NCI-H146 treated with DMSO at 0.1 percent for 48 hours (cell line): ENCODE data around the gene ARID4B.
"Not testable (repeated sequence)": the region's sequence is repeated elsewhere in the genome, so short reads cannot be mapped to it uniquely, and the experiment has no call there.

Source experiments
- DNase-seq: peaks from one replicate; lab custom pipeline; 2025; ENCODE audit not compliant: unreplicated experiment; lab: John Stamatoyannopoulos, UW

ARID4B gene

DNA sequence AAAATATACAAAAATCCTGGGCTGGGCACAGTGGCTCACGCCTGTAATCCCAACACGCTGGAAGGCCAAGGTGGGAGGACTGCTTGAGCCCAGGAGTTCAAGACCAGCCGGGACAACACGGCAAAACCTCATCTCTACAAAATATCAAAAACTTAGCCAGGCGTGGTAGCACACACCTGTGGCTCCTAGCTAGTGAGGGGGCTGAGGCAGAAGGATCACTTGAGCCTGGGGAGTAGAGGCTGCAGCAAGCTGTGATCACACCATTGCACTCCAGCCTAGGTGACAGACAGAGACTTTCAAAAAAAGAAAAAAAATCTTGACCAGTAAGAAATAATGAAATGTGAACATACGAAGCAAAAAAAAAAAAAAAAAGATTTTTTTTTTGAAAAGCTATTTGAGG, 52.1 kb downstream of the ARID4B start:
- no peak for DNase-seq

DNA sequence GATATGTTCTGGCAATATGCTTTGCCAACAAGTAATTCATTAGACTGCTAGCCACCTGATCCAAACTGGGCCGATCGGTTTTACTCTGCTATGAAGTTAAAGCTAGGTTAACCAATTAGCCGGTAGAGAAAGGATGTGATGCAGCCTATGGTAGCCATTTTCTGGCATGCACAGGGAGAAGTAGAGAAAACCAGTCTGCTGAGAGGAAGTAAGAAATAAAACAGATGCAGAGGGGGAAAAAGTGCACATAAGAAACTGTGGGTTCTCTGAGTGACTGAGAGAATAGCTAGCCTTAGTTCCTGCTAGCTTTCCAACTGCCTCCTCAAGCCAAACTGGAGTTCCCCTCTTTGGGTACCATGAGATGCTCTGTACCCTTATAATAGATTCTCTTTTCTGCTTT, 52.8 kb downstream of the ARID4B start:
- no peak for DNase-seq

DNA sequence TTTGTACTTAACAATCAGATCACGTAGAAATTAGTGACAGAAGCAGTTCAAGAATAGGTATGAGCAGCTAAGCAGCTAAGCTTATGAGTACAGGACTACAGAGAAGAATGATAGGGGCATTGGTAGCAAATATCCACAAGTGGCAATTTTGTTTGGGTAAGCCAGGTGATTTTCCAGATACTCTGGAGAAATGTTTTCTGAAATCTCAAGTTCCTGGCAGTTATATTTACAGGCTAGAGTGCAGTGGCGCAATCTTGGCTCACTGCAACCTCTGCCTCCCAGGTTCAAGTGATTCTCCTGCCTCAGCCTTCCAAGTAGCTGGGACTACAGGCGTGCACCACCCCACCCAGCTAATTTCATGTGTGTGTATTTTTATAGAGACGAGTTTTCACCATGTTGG, 55.1 kb downstream of the ARID4B start:
- DNase-seq, result no peak

DNA sequence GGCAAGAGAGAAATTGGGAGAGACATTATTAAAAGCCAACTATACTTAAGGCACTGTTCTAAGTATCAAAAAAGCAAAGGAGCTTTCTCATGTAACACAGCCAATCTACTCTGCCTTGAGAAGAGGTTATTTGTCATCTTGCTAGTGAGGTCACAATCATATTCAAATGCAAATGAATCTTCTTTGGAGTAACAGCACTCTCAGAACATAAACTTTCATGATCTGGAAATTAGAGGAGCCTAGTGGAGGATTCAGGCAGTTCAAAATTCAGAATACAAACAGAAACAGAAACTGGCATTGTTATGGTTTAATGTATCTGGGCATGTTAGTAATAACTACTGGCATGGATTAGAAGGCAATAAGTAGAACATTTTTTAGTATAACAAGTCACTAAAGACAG, 57.4 kb downstream of the ARID4B start:
- no peak for DNase-seq

DNA sequence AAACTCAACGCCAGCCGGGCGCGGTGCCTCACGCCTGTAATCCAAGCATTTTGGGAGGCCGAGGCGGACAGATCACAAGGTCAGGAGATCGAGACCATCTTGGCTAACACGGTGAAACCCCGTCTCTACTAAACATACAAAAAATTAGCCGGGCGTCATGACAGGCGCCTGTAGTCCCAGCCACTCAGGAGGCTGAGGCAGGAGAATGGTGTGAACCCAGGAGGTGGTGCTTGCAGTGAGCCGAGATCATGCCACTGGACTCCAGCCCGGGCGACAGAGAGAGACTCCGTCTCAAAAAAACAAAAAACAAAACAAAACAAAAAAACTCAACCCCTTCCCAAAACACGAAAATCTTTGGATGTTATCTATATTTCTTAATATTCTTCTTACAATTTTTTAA, 58.0 kb downstream of the ARID4B start:
- DNase-seq, result not testable (repeated sequence)

DNA sequence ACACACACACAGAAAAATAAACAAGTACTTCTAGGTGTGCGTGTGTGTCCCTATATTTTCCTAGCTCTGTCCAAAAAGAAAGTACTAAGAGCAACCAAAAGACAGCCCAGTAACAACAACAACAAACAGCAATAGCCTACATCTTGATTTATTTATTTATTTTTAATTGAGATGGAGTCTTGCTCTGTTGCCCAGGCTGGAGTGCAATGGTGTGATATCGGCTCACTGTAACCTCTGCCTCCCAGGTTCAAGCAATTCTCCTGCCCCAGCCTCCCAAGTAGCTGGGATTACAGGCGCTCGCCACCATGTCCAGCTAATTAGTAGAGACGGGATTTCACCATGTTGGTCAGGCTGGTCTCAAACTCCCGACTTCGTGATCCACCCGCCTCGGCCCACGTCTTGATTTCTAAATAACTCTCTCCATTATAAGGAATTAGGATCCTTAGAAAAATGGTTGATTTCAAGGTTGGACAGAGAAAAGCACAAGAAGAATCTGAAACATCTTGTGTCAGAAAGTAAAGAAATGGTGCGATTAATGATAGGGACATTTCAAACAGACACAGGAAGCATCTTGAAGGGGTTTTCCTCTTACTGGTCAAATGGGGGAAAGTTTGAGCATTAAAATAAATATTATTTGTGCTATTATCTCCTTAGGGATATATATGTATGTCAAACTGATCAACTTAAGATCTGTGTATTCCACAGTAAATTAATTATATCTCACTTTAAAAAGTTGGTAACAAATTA, 59.4 kb downstream of the ARID4B start:
- DNase-seq, result no peak

DNA sequence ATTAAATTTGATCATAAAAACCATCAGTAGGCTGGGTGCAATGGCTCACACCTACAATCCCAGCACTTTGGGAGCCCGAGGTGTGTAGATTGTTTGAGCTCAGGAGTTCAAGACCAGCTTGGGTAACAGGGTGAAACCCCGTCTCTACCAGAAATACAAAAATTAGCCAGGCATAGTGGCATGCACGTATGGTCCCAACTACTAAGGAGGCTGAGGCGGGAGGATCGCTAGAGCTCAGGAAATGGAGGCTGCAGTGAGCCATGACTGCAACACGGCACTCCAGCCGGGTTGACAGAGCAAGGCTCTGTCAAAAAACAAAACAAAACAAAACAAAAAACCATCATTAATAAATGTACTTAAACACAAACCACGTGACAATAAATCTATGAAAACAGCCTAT, 61.0 kb downstream of the ARID4B start:
- DNase-seq, result no peak

DNA sequence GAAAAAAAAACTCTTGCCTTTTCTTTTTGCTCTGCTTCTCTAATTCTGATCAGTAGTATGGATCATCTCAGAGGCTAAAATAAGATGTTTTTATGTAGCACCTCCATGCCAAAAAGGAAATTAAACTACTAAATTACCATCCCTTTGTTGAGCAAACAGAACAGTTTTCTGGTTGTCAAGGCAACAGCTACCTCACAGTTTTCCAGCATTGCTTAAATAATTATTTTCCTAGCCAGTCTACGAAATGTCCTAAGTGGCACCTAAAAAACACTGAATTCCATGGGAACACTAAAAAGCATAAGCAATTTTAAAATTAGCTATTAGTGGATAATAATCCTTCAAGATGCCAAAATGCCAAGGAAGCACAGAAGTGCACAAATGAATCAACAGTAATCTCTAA, 61.7 kb downstream of the ARID4B start:
- peak; percentile 19 for DNase-seq

DNA sequence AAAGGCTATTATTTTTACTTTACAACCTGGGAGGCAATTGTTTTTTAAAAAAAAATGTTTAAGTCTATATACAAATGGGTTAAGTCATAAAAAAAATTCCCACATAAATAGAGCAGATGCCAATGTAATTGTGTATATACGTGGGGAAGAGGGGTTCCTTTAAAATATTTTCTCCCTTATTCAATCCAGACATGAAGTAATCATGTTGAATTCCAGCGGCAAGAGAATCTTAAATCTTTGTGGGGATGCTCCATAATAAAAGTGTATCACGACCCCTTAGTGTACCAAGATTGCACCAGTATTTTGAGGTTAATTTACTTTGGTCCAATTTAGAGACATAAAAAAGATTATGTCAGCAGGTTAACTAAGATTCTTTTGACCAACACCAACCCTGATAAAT, 62.1 kb downstream of the ARID4B start:
- no peak for DNase-seq

DNA sequence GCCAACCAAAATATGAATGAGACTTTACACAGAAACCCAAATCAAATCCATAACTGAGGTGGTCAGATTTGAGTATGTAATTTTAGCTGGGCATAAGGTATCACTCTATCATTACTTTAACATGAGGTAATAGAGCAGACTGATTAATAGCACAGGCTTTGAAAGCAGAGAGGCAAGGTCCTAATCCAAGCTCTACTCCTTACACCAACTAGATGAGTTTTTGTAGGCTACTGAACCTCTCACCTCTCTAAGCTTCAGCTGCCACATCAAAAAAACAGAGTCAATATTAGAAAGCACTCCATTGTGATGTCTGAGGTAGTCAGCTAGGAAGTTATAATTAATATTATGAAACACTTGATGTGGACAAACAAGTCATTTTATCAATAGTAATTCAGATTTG, 63.7 kb downstream of the ARID4B start:
- DNase-seq, result no peak

DNA sequence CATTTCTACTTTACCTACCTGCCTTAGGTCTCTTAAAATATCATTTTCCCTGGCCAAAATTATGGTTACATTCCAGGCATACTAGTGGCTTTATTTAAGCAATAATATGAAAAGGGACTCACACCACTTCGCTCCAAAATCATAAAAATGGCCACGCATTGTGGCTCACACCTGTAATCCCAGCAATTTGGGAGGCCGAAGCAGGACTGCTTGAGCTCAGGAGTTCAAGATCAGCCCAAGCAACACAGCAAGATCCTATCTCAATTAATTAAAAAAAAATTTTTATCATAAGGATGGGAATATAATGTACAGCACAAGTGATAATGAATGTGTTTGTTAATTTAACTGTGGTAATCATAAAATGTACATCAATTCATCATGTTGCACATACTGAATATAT, 65.4 kb downstream of the ARID4B start:
- no peak for DNase-seq

DNA sequence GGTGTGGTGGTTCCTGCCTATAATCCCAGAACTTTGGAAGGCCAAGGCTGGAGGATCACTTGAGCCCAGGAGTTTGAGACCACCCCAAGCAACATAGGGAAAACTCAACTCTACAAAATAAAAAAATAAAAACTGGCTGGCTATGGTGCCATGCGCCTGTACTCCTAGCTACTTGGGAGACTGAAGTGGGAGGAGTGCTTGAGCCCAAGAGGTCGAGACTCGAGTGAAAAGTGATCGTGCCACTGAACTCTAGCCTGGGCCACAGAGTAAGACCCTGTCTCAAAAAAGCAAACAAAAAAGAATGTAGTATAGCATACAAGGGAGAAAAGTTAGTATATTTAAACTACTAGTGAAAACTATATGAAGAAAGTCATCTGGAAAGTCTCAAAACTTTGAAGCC, 66.7 kb downstream of the ARID4B start:
- DNase-seq, result no peak

DNA sequence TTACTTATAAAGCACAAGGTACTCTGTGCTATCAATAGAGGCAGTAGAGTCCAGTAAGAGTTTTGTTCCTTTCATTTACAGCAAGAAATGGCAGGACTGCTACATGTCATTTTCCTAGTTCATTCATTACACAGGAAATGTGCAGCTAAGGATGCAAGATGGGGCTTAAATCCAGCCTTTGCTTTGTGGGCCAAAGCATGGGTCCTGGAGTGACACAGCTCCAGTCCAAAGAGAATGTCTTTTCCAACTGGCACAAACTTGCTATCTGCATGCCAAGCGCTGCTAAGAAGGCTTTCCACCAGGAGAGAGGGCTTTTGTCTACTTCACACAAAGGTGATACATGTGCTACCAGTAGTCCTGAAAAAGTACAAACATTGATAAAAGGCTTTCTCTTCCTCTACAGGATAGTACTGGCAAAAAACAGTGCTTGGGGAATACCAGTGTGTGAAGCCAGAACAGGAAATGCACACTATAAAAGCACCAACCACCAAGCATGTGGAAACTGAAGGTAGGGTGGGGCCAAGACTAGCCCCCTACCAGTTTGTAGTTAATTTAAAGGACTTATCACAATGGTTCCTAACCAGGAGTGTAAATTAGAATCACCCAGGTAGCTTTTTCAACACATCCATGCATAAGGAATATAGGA, 68.7 kb downstream of the ARID4B start:
- DNase-seq, result no peak

DNA sequence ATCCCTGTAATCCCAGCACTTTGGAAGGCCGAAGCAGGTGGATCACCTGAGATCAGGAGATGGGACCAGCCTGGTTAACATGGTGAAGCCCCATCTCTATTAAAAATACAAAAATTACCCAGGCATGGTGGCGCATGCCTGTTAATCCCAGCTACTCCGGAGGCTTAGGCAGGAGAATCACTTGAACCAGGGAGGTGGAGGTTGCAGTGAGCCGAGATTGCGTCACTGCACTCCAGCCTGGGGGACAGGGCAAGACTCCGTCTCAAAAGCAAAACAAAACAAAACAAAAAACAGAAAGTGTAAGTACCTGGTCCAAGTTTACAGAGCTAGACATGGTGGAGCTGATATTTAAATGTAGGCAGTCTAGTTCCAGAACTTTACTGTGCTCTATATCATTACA, 69.9 kb downstream of the ARID4B start:
- DNase-seq, result not testable (repeated sequence)

DNA sequence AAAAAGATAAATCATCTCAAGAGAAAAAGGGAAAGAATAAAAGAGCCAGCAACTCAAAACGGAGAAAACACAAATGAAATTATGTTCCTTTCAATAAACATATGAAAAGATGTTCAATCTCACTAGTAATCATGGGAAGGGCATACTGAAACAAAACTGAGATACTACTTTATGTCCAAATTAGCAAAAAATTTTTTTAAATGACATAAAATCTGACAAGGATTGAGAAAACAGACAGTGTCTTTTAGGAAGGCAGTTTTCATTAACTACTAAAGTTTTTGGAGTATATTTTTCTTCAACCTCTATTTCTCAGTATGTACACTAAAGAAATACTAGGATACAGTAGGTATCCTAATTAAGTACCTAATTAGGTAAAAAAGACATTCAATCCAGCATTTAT, 73.3 kb downstream of the ARID4B start:
- no peak for DNase-seq

DNA sequence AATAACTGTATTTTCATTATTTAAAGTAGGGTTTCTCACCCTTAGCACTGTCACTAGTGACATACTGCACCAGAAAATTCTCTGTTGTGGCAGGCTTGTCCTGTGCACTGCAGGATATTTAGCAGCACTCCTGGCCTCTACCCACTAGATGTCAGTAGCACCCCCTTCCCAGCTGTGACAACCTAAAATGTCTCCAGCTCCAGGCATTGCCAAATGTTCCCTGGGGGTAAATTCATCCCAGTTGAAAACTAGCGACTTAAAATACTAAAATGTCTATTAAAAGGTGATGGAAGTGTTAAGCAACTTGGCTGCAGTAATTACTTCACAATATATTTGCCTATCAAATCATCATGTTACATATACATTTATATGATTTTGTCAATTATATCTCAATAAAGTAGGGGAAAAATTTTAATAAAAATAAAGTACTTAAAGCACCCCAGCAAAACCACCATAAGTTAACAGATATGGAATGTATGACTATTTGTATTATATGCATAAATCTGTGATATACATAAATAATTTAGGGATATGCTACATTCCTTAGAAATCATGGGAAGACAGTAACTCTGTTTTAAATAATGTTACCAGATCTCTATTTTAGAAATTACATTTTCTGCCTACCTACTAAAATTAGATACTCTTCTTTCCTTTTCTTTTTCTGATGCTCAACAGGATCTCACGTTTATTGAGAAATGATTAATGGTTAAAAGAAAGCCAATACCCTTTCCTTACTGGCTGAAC, 74.6 kb downstream of the ARID4B start:
- peak; percentile 33 for DNase-seq

DNA sequence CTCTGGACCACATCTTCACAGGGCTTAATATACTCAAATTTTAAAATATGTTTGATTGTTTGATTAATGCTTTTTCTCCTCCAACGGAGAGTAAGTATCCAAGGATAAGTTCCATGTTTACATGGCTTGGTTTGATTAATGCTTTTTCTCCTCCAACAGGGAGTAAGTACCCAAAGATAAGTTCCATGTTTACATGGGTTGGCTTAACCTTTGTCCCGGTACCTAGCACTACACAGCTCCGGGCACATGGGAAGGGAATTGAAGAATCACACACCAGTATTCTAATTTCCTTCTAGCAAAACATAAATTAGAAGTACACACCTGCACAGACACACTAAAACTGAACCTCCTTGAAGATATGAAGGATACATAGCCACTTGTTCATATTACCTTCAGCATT, 77.5 kb downstream of the ARID4B start:
- DNase-seq, result no peak

DNA sequence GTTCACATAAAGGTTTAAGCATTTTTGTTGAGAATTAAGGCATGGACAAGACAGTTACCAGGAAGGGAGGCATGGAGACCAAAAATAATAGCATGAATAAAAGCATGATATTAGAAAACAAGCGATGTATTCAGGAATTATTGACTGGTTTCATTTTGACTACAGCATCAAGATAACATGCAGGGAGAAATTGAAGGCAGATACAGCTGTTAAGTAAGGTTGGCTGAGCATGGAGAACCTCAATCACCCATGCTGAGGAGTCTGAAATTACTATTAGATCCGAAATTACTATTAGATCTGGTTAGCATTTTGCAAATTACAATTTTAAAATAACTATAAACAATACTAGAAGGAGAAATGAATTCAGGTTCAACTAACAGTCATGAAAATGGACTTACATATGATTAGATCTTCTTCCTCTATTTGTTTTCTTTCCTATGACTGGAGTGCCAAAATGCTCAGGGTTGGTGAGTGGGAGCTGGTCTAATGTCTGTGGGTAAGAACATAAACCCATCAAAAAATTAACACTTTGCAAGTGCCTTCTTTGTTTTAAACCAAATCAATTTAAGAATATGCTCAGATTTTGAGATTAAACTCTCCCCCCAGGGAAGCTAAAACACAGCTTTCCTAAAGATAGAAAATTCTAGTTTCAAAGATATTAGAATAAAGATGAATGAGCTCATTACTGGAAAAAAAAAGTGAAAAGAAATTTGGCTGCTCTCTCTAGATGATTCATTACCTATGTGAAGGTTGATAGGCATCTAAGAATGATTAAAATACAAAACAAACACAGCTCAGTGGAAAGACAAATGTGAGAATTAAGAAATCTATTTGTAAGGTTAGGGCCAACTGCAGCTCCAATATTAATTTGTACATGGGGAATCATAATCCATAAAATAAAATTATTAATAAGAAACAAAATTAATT, 81.7 kb downstream of the ARID4B start:
- DNase-seq, result no peak

DNA sequence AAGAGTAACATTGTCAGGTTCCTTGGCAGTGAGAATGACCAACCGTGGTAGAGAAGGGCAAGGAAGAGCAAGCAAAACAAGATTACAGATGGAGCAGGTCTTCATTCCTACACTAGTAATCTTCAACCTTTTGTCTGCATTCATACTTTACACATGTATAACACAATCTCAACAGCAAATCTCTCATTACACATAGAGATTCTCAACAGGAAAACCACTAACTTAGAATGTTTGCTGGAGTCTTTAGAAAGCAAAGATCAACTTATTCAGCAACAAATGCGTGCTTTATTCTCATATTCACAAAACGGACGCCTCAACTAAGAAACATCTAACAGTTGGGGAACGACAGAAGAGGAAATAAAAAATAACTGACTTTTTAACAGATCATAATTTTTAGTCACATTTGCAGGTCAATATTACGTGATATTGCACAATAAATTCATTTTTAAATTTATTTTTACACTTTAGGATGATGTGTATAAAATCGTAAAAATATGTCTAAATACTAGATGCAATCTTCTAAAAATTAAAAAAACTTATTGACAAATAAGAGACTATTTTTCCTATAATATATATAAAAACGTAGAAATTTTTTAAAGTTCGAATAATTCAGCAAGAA, 82.9 kb downstream of the ARID4B start:
- no peak for DNase-seq

DNA sequence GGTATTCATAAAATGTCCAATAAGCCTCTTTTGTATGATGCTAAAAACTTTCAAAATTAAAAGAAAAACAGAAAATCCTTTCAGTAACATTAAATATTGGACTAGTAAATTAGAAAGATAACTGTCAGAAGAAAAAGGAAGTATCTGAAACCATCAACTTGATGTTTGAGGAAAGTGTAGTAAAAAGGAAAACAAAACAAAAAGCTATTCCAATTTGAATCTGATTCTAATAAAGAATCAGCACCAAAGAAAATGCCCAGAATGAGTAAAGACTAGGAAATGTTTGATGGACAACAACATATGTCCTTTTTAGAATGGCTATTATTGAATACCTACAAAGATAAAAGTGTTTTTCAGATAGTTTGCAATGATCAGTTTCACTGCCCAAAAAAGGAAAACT, 87.0 kb downstream of the ARID4B start:
- no peak for DNase-seq

DNA sequence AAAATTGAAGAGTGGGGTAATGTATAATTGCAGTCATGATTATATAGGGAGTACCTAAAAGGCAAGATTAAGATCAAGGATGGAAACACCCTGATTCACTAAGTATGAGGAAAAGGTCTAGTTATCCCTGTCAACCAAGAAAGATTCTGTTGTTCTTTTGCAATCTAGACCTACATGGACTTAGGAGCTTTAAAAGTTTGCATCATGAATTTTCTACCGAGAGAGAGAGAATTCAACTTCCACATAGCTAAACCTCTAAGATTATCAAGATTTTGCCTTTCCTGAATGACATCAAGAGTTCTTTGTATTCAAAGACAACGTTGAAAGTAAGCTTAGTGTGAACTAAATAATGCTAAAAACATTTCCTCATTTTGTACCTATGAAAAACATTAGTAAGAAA, 88.1 kb downstream of the ARID4B start:
- no peak for DNase-seq
